Putamen (tissue), 1 donor: ENCODE results near the gene NME2.
A peak's percentile ranks its signal among the peaks of the same experiment; 100 is the strongest.
"Not testable (repeated sequence)": the region's sequence is repeated elsewhere in the genome, so short reads cannot be mapped to it uniquely, and the experiment has no call there.

ENCODE experiments used
- DNase-seq: peaks from one replicate; pipeline ENCODE4 v3.0.0-alpha.2; 2016; ENCODE audit warnings: low spot score

NME2 gene

GRCh38 chr17:51153210-51154072, 12.8 kb upstream of the NME2 start, which contains the start of gene NME1:
NME1 (plus strand) TSS chr17:51153559; CDS start chr17:51155655, 2,096 bp downstream.
- DNase-seq: peak; percentile 99

GRCh38 chr17:51154176-51154575, 12.0 kb upstream of the NME2 start:
- DNase-seq: no peak

DNA sequence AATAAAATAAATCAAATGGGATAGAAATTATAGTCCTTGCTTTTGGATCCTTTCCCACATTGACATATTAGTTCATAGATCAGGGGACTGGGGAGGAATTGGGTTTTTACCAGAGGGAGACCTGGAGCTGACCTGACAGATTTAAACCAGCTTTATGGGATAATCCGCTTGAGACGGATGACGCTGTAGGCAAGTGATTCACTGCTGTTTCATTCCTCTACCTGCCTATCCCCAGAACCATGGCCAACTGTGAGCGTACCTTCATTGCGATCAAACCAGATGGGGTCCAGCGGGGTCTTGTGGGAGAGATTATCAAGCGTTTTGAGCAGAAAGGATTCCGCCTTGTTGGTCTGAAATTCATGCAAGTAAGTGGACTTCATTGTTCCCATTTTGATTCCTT, 10.8 kb upstream of the NME2 start:
- no peak for DNase-seq

DNA sequence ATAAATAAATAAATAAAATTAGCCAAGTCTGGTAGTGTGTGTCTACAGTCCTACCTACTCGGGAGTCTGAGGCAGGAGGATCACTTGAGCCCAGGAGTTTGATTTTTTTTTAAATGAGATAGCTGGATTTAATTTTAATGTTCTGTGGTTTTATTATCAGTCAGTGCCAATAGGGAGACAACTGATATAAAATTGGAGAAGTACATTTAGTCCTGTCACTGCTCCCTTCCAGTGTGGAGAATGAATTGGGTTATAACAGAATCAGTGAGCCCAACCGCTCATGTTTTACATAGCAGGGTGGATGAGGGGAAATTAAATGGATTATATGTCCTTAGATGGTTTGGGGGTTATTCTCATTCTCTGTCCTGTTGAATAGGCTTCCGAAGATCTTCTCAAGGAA, 6.6 kb upstream of the NME2 start:
- no peak for DNase-seq

DNA sequence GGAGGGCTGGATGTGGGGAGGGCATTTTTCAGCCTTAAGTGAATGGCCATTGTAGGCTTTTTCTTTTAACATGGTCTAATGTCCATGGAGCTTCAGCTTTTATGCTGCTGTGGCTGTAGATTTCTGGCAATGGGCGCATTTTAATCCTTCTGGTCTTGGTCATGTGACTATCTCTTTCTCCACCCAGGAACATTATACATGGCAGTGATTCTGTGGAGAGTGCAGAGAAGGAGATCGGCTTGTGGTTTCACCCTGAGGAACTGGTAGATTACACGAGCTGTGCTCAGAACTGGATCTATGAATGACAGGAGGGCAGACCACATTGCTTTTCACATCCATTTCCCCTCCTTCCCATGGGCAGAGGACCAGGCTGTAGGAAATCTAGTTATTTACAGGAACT, 4.7 kb upstream of the NME2 start:
- no peak for DNase-seq

GRCh38 chr17:51164911-51165679, 1.1 kb upstream of the NME2 start:
- DNase-seq: no peak

DNA sequence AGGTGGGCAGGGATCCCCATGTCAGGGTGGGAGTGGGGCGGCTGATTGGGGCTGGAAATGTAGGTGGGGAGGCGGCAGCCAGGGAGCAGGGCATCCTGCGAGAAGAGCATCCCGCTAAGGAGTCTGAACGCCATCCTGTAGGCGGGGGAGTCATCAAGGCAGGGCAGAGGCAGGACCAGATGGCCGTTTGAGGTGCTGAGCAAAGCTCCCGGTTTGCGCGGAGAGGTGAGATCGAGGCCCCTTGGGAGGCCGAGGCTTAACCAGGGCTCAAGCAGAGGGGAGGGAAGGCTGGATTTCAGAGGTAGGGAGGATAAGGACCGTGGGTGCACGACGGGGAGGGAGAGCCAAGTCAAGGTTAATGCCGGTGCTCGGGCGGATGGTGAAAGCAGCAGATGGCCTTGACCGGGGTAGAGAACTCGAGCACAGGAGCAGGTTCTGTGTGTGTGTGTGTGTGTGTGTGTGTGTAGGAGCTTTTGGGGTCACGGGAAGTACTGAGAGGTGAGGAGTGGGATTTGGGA, 472 bp upstream of the NME2 start:
- DNase-seq: no peak

- peak; percentile 47 for DNase-seq
These were observed 1.0 kb downstream of the NME2 start for GRCh38 chr17:51166987-51167931.

DNA sequence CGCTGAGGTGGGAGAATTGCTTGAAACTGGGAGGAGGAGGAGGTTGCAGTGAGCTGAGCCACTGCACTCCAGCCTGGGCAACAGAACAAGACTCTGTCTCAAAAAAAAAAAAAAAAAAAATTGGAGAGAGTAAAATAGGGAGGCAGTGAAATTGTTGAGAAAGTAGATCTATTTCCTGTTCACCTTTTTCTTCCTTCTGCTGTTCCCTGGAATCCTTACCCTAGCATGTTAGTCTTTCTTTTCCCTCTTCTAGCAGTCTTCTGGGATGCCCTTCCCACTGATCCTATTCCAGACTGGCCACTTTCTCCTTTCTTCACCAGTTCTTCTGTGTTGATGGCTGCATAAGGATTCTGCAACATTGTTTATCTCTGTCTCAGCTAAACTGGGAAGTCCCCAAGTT, 3.1 kb downstream of the NME2 start:
- no peak for DNase-seq

GRCh38 chr17:51170736-51171135, 4.5 kb downstream of the NME2 start:
- DNase-seq: no peak

GRCh38 chr17:51172030-51172429, 5.8 kb downstream of the NME2 start:
- DNase-seq: not testable (repeated sequence)

- no peak for DNase-seq
These were observed 14.3 kb downstream of the NME2 start for GRCh38 chr17:51180486-51180885.

DNA sequence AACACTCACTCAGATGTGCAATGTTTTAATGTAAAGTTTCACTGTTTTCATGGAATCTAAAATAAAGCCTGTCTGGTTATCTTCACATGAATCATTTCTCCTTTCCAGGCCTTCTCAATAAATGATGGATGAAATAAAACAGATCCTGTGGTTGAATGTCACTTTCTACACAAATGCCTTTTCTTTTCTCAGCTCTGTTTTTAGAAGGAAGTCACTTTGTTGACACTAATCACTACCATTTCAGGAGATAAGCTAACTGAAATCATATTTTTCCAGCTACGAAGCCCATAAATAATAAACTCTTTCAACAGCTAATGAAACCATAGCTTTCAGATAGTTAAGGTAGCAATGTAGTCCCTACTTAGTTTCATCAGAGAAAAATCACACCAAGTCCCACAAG, 17.9 kb downstream of the NME2 start:
- DNase-seq: no peak

GRCh38 chr17:51185763-51186332, 19.6 kb downstream of the NME2 start:
- peak; percentile 73 for DNase-seq

DNA sequence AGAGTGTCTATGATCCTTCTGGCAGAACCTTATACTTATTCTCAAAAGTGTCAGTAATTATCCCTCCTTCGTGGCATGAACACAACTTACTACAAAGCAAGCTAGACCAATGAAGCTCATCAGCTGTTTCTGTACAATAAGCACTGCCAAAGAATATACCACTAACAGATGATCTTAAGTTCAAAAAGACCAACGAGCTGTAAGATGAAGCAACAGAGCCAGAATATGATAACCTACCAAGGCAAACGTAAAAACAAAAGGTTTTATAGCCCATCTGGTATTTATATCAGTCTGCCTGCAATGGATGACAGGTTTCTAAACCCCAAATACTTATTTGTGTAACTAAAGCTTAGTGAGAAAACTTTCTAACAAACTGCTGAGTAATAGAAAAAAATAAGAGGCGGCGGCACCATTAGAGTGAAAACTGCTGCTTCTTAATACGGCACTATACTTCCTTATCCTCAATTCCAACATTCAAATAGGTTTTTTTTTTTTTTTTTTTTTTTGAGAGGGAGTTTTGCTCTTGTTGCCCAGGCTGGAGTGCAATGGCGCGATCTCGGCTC, 22.1 kb downstream of the NME2 start:
- no peak for DNase-seq

DNA sequence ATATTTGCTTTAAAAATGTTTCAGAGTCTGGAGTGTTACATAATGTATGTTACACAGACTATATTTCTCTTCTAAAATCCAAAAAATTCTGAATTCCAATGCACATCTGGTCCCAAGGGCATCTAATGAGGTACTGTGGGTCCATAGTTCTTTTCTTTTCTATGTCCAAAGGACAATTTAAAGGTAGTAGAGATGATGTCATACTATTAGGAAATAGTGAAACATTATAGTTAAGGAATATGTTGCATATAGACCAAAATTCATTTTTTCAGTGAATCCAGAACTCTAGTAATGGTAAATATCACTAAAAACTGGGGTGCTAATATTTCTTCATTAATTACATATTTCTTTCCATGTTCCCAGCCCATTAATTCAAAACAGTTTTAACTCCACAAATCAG, 23.0 kb downstream of the NME2 start:
- DNase-seq: no peak

GRCh38 chr17:51189628-51190027, 23.4 kb downstream of the NME2 start:
- no peak for DNase-seq

- DNase-seq: no peak
These were observed 25.7 kb downstream of the NME2 start for GRCh38 chr17:51191895-51192294.

DNA sequence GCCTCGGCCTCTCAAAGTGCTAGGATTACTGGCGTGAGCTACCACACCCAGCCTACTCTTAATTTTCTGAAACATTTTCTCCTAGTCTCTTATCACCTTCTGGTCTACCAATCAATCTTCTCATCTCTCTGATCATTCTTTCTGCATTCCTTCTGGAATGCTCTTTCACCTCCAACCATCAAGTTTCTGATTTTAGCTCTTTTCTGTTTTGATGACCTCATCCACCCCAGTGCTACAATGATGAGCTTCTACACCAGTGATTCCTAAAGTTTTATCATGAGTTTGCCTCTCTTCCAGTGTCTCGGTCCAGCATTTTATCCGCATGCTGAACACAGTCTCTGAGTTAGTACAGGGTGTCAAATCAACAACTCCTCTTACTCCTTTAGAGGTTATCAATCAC, 31.5 kb downstream of the NME2 start:
- DNase-seq: no peak

GRCh38 chr17:51200295-51200694, 34.1 kb downstream of the NME2 start:
- DNase-seq: no peak

DNA sequence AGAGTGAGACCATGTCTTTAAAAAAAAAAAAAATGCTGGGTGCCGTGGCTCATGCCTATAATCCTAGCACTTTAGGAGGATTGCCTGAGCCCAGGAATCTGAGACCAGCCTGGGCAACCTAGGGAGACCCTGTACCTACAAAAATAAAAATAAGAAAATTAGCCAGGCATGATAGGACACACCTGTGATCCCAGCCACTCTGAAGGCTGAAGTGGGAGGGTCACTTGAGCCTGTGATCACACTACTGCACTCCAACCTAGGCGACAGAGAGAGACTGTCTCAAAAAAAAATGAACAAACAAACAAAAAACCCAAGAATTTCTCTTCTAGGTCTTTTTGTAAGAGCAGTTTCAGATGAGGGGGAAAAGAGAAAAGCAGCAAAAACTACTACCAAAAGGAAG, 34.6 kb downstream of the NME2 start:
- DNase-seq: no peak
